IMR-90 (cell line): Measurements from ENCODE around the gene FZD7. TPM values are rescaled to one million over a fixed set of nuclear protein-coding genes. Genes with fewer than 3 reads are reported as not detected.

Experiments
- ATAC-seq: fragments of 200-7000 bp; cut with Tn5 transposase; 2 replicates; pipeline ENCODE4 v1.9.1; 2020; ENCODE audit warnings: low read depth, mild to moderate bottlenecking, moderate library complexity
- BruUV-seq: library from RNA; stranded (reverse); fragments of 400-500 nt; replicated peaks from 2 replicates; lab custom pipeline; 2021; lab: Mats Ljungman, UMichigan
- CTCF ChIA-PET: fragments of 300-600 bp; formaldehyde crosslinking; extraction: SDS; loops from one replicate; lab custom pipeline; 2021; ENCODE audit warnings: antibody characterized with exemption; lab: Yijun Ruan, JAX
- POLR2A ChIA-PET: fragments of 300-600 bp; sonication (Branson Sonifier 250); formaldehyde crosslinking; loops from one replicate; lab custom pipeline; 2022; ENCODE audit warnings: antibody characterized with exemption; ENCODE audit not compliant: unreplicated experiment; lab: Charles Lee
- DNase-seq: peaks from one replicate; pipeline ENCODE4 v3.0.0; 2013
- H2AFZ ChIP-seq: replicated peaks from 2 replicates; pipeline ENCODE3; 2013; ENCODE audit warnings: low read length, mild to moderate bottlenecking; ENCODE audit not compliant: poor library complexity
- H2AK5ac ChIP-seq: 2 replicates; pipeline ENCODE4 v1.6.1; 2013; ENCODE audit warnings: low read depth, low read length, inconsistent platforms
- H2AK9ac ChIP-seq: replicated peaks from 2 replicates; pipeline ENCODE3; 2013; ENCODE audit warnings: mild to moderate bottlenecking, low read depth, low read length, moderate library complexity; ENCODE audit not compliant: poor library complexity
- H2BK120ac ChIP-seq: 2 replicates; pipeline ENCODE4 v1.6.1; 2013; ENCODE audit warnings: low read depth, low read length, inconsistent platforms
- H2BK15ac ChIP-seq: 3 replicates; pipeline ENCODE4 v1.6.1; 2013; ENCODE audit warnings: low read depth, low read length, inconsistent platforms
- H2BK20ac ChIP-seq: 2 replicates; pipeline ENCODE4 v1.6.1; 2013; ENCODE audit warnings: low read depth, mild to moderate bottlenecking, inconsistent platforms, low read length, moderate library complexity
- H2BK5ac ChIP-seq: 2 replicates; pipeline ENCODE4 v1.6.1; 2013; ENCODE audit warnings: mild to moderate bottlenecking, low read depth, low read length, inconsistent platforms; ENCODE audit not compliant: poor library complexity, severe bottlenecking
- H3K14ac ChIP-seq: replicated peaks from 2 replicates; pipeline ENCODE4 v1.6.1; 2013; ENCODE audit warnings: low read depth, low read length, inconsistent platforms
- H3K18ac ChIP-seq: 2 replicates; pipeline ENCODE4 v1.6.1; 2013; ENCODE audit warnings: low read depth, low read length, control low read depth
- H3K23ac ChIP-seq: 2 replicates; pipeline ENCODE4 v1.6.1; 2013; ENCODE audit warnings: low read depth, low read length, inconsistent platforms
- H3K27ac ChIP-seq: 2 replicates; pipeline ENCODE4 v1.5.1; 2013; ENCODE audit warnings: mild to moderate bottlenecking, control low read depth, low read length; ENCODE audit not compliant: insufficient read depth
- H3K27me3 ChIP-seq: 2 replicates; pipeline ENCODE4 v1.6.1; 2013; ENCODE audit warnings: low read length; ENCODE audit not compliant: control insufficient read depth, insufficient read depth
- H3K36me3 ChIP-seq: 2 replicates; pipeline ENCODE4 v1.6.1; 2013; ENCODE audit warnings: low read length, mixed read lengths; ENCODE audit not compliant: control insufficient read depth, insufficient read depth
- H3K4ac ChIP-seq: 2 replicates; pipeline ENCODE4 v1.6.1; 2013; ENCODE audit warnings: low read depth, low read length, inconsistent platforms
- H3K4me1 ChIP-seq: 2 replicates; pipeline ENCODE4 v1.6.1; 2013; ENCODE audit warnings: low read length, mixed read lengths; ENCODE audit not compliant: control insufficient read depth, insufficient read depth
- H3K4me2 ChIP-seq: 2 replicates; pipeline ENCODE4 v1.6.1; 2013; ENCODE audit warnings: low read depth, mild to moderate bottlenecking, control low read depth, low read length, moderate library complexity
- H3K4me3 ChIP-seq: 2 replicates; pipeline ENCODE4 v1.5.1; 2013; ENCODE audit warnings: low read depth, mild to moderate bottlenecking, control low read depth, low read length, moderate library complexity; ENCODE audit not compliant: insufficient read depth
- H3K56ac ChIP-seq: 2 replicates; pipeline ENCODE4 v1.6.1; 2013; ENCODE audit warnings: low read length, inconsistent platforms; ENCODE audit not compliant: insufficient read depth; ENCODE audit errors: extremely low read depth
- H3K79me1 ChIP-seq, 2 experiments: 2 replicates each; pipeline ENCODE4 v1.6.1; 2013; ENCODE audit warnings: low read length in 2 of 2, inconsistent platforms in 1 of 2, low read depth in 1 of 2
- H3K9ac ChIP-seq: 2 replicates; pipeline ENCODE4 v1.6.1; 2013; ENCODE audit warnings: low read depth, low read length, control low read depth
- H3K9me1 ChIP-seq: 2 replicates; pipeline ENCODE4 v1.6.1; 2013; ENCODE audit warnings: low read length, inconsistent platforms; ENCODE audit not compliant: insufficient read depth
- H3K9me3 ChIP-seq: 2 replicates; pipeline ENCODE4 v1.6.1; 2013; ENCODE audit warnings: low read length; ENCODE audit not compliant: control insufficient read depth, insufficient read depth
- H4K20me1 ChIP-seq: 2 replicates; pipeline ENCODE4 v1.6.1; 2013; ENCODE audit warnings: low read length, inconsistent platforms; ENCODE audit not compliant: insufficient read depth
- H4K5ac ChIP-seq: 2 replicates; pipeline ENCODE4 v1.6.1; 2013; ENCODE audit warnings: mild to moderate bottlenecking, low read depth, low read length, control low read depth
- H4K8ac ChIP-seq, 2 experiments: 2 replicates each; pipeline ENCODE4 v1.6.1; 2013; ENCODE audit warnings: low read depth in 2 of 2, low read length in 2 of 2, control low read depth in 1 of 2, inconsistent platforms in 1 of 2
- H4K91ac ChIP-seq: 2 replicates; pipeline ENCODE4 v1.6.1; 2013; ENCODE audit warnings: low read depth, low read length, inconsistent platforms; ENCODE audit not compliant: insufficient read depth
- BHLHE40 ChIP-seq: fragments of 150-350 bp; IDR thresholded peaks from 2 replicates; pipeline ENCODE4 v1.6.1; 2016; ENCODE audit warnings: mild to moderate bottlenecking, low read depth, low read length
- CEBPB ChIP-seq: IDR thresholded peaks from 2 replicates; pipeline ENCODE4 v1.6.1; 2012; ENCODE audit warnings: low read depth, low read length, improper control_type of control experiment
- CHD1 ChIP-seq: IDR thresholded peaks from 2 replicates; pipeline ENCODE4 v1.6.1; 2012; ENCODE audit warnings: low read depth, low read length, improper control_type of control experiment
- ELK1 ChIP-seq: fragments of 150-350 bp; IDR thresholded peaks from 2 replicates; pipeline ENCODE4 v1.6.1; 2016; ENCODE audit warnings: low read depth, mild to moderate bottlenecking, low read length, moderate library complexity, borderline replicate concordance
- FOS ChIP-seq: fragments of 150-350 bp; IDR thresholded peaks from 2 replicates; pipeline ENCODE4 v1.6.1; 2016; ENCODE audit warnings: low read depth, low read length
- MAFK ChIP-seq: IDR thresholded peaks from 2 replicates; pipeline ENCODE4 v1.6.1; 2012; ENCODE audit warnings: low read depth, low read length, improper control_type of control experiment
- MAZ ChIP-seq: IDR thresholded peaks from 2 replicates; pipeline ENCODE4 v1.6.1; 2012; ENCODE audit warnings: low read depth, mild to moderate bottlenecking, low read length, improper control_type of control experiment, moderate library complexity, borderline replicate concordance
- MXI1 ChIP-seq: IDR thresholded peaks from 2 replicates; pipeline ENCODE4 v1.6.1; 2012; ENCODE audit warnings: low read depth, mild to moderate bottlenecking, low read length, moderate library complexity, borderline replicate concordance
- NFE2L2 ChIP-seq: fragments of 150-350 bp; IDR thresholded peaks from 2 replicates; pipeline ENCODE4 v1.6.1; 2016; ENCODE audit warnings: low read depth, mild to moderate bottlenecking, low read length
- POLR2A ChIP-seq: IDR thresholded peaks from 2 replicates; pipeline ENCODE4 v1.6.1; 2012; ENCODE audit warnings: mild to moderate bottlenecking, low read depth, low read length
- RAD21 ChIP-seq: IDR thresholded peaks from 2 replicates; pipeline ENCODE4 v1.6.1; 2012; ENCODE audit warnings: low read length, improper control_type of control experiment
- RCOR1 ChIP-seq: IDR thresholded peaks from 2 replicates; pipeline ENCODE4 v1.6.1; 2012; ENCODE audit warnings: mild to moderate bottlenecking, low read length, improper control_type of control experiment; ENCODE audit not compliant: insufficient replicate concordance
- RFX5 ChIP-seq: IDR thresholded peaks from 2 replicates; pipeline ENCODE4 v1.8.0; 2012; ENCODE audit warnings: low read depth, mild to moderate bottlenecking, low read length, moderate library complexity
- SMC3 ChIP-seq: fragments of 150-350 bp; IDR thresholded peaks from 2 replicates; pipeline ENCODE4 v1.6.1; 2016; ENCODE audit warnings: low read depth, mild to moderate bottlenecking, antibody characterized with exemption, low read length, moderate library complexity
- WGBS, 2 experiments: methylation state at CpG; one replicate each; pipeline versions ENCODE4 v1.1.5 to v1.1.7; 2013; ENCODE audit warnings: missing lambda C conversion rate in 2 of 2; ENCODE audit not compliant: insufficient read length in 1 of 2; ENCODE audit errors: extremely low coverage in 2 of 2; 5-methylcytosine and 5-hydroxymethylcytosine counted together
- dilution Hi-C: fragments of 300-500 bp; cut with HindIII; formaldehyde crosslinking; loops from one replicate; pipeline ENCODE4 v1.14.3; 2018; ENCODE audit warnings: low sequenced_read_pairs; ENCODE audit not compliant: unreplicated experiment
- in situ Hi-C: fragments of 300-500 bp; cut with MboI; formaldehyde crosslinking; loops from 3 replicates; pipeline ENCODE4 v1.14.3; 2019; ENCODE audit warnings: low sequenced_read_pairs, inconsistent platforms, mixed read lengths
- intact Hi-C: fragments of 100-400 bp; cut with micrococcal nuclease; formaldehyde crosslinking; loops from 2 replicates; pipeline ENCODE4 v1.10.0; 2022
- polyA plus RNA-seq, 3 experiments: library from polyadenylated mRNA; depleted of rRNA; stranded (reverse); fragments of >200 nt; gene quantifications; 2 replicates each; pipeline ENCODE4 v1.2.3, GENCODE V29; 2012; ENCODE audit warnings: low replicate concordance in 1 of 3
- total RNA-seq: library from RNA; depleted of rRNA; stranded (reverse); fragments of >200 nt; gene quantifications from 2 replicates; pipeline ENCODE4 v1.2.3, GENCODE V29; 2012
- TF ChIP-seq, protein P1 (sequence below): fragments of 150-350 bp; IDR thresholded peaks from 2 replicates; pipeline ENCODE4 v1.6.1; 2017; ENCODE audit warnings: mild to moderate bottlenecking, antibody characterized with exemption, low read length, low read depth
- TF ChIP-seq, protein P2 (sequence below): conservative IDR thresholded peaks from 2 replicates; pipeline ENCODE4 v1.5.1; 2012; ENCODE audit warnings: mild to moderate bottlenecking, low read depth, low read length, improper control_type of control experiment

FZD7 gene
- total and polyA plus RNA-seq, 2 of the 4 experiments (the other 2 are of a cell fraction): 62.4 to 90.9 TPM

GRCh38 chr2:202049092-202049728, 15.6 kb downstream of the FZD7 start:
- no peak overlapping the region for H4K5ac ChIP-seq
- ChIA-PET CTCF (interaction anchor here (1.1 kb wide), 1 partner anchor 55 kb away, joined by 3 read pairs; no protein-coding TSS in a partner anchor), POLR2A (no interaction called here)
- intact Hi-C loops (no loop called here), dilution Hi-C loops (no loop called here), in situ Hi-C loops (no loop called here)
- no peak overlapping the region for H3K18ac ChIP-seq
- H4K20me1 ChIP-seq: no peaks in the 10 kb centered on the region
- TF ChIP-seq MAZ: no peak
- TF ChIP-seq FOS: no peak
- TF ChIP-seq RFX5: no peak
- TF ChIP-seq MAFK: no peak
- TF ChIP-seq RCOR1: no peak
- no peak for TF ChIP-seq CHD1
- no peak for TF ChIP-seq NFE2L2
- no peak for TF ChIP-seq SMC3
- TF ChIP-seq MXI1: no peak
- no peak for TF ChIP-seq ELK1
- no peak for TF ChIP-seq CEBPB
- TF ChIP-seq, protein P1, sequence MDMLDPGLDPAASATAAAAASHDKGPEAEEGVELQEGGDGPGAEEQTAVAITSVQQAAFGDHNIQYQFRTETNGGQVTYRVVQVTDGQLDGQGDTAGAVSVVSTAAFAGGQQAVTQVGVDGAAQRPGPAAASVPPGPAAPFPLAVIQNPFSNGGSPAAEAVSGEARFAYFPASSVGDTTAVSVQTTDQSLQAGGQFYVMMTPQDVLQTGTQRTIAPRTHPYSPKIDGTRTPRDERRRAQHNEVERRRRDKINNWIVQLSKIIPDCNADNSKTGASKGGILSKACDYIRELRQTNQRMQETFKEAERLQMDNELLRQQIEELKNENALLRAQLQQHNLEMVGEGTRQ: no peak
- TF ChIP-seq, protein P2, sequence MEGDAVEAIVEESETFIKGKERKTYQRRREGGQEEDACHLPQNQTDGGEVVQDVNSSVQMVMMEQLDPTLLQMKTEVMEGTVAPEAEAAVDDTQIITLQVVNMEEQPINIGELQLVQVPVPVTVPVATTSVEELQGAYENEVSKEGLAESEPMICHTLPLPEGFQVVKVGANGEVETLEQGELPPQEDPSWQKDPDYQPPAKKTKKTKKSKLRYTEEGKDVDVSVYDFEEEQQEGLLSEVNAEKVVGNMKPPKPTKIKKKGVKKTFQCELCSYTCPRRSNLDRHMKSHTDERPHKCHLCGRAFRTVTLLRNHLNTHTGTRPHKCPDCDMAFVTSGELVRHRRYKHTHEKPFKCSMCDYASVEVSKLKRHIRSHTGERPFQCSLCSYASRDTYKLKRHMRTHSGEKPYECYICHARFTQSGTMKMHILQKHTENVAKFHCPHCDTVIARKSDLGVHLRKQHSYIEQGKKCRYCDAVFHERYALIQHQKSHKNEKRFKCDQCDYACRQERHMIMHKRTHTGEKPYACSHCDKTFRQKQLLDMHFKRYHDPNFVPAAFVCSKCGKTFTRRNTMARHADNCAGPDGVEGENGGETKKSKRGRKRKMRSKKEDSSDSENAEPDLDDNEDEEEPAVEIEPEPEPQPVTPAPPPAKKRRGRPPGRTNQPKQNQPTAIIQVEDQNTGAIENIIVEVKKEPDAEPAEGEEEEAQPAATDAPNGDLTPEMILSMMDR: no peak
- no peak for TF ChIP-seq BHLHE40
- no peak for TF ChIP-seq POLR2A
- no peak for TF ChIP-seq RAD21
- H2AK9ac ChIP-seq: no peak overlapping the region
- H3K9ac ChIP-seq: no peak overlapping the region
- no CpG with 5 or more reads among the region's 2 CpGs for WGBS, 2 experiments
- H2BK120ac ChIP-seq: no peak overlapping the region
- H3K9me1 ChIP-seq: no peaks in the 10 kb centered on the region
- H3K9me3 ChIP-seq: no peaks in the 10 kb centered on the region
- no peak overlapping the region for H2AFZ ChIP-seq
- no peaks in the 10 kb centered on the region for H3K36me3 ChIP-seq
- H3K4me2 ChIP-seq: no peak overlapping the region
- no peak overlapping the region for H3K23ac ChIP-seq
- no peak overlapping the region for H2BK5ac ChIP-seq
- H3K79me1 ChIP-seq: no peaks in the 10 kb centered on the region
- no peak overlapping the region for H3K4ac ChIP-seq
- no peak overlapping the region for H2BK15ac ChIP-seq
- H2AK5ac ChIP-seq: no peak overlapping the region
- no peak overlapping the region for H4K8ac ChIP-seq
- no peak for DNase-seq
- no peak for ATAC-seq
- BruUV-seq: no TSS peak
- H3K27me3 ChIP-seq: no peaks in the 10 kb centered on the region
- no peak overlapping the region for H4K91ac ChIP-seq
- H3K4me3 ChIP-seq: no peak overlapping the region
- no peak overlapping the region for H3K27ac ChIP-seq
- peaks cover 5% of the 10 kb centered on the region for H3K4me1 ChIP-seq
- no peak overlapping the region for H2BK20ac ChIP-seq
- no peak overlapping the region for H3K56ac ChIP-seq
- H3K14ac ChIP-seq: no peak overlapping the region
